PC-9 (cell line): ENCODE data around the gene PTPN13. TPM values are rescaled to one million over a fixed set of nuclear protein-coding genes. Genes with fewer than 3 reads are reported as not detected.

ENCODE experiments used
- BruUV-seq: library from RNA; stranded (reverse); fragments of 400-500 nt; replicated peaks from 2 replicates; lab custom pipeline; 2021; lab: Mats Ljungman, UMichigan
- CTCF ChIA-PET: fragments of 300-600 bp; sonication (Branson Sonifier 250); formaldehyde crosslinking; loops from one replicate; lab custom pipeline; 2022; ENCODE audit warnings: antibody characterized with exemption; lab: Charles Lee
- POLR2A ChIA-PET: fragments of 300-600 bp; sonication (Branson Sonifier 250); formaldehyde crosslinking; loops from one replicate; lab custom pipeline; 2022; ENCODE audit warnings: antibody characterized with exemption; ENCODE audit not compliant: unreplicated experiment; lab: Charles Lee
- DNase-seq, 2 experiments: peaks; one replicate each; pipeline versions ENCODE4 v3.0.0 to v3.0.0-alpha.2; 2015 to 2022; ENCODE audit warnings: mixed read lengths in 1 of 2
- H2AFZ ChIP-seq: fragments of 200-600 bp; sonication (generic); 2 replicates; pipeline ENCODE4 v1.8.1; 2017; ENCODE audit warnings: antibody characterized with exemption
- H3F3A ChIP-seq: fragments of 200-600 bp; sonication (generic); 2 replicates; pipeline ENCODE4 v1.8.1; 2017; ENCODE audit warnings: antibody characterized with exemption, mild to moderate bottlenecking, low read depth; ENCODE audit not compliant: insufficient read depth
- H3K27ac ChIP-seq: fragments of 200-600 bp; sonication (generic); 2 replicates; pipeline ENCODE4 v1.6.1; 2016; ENCODE audit warnings: mixed run types
- H3K27me3 ChIP-seq: fragments of 200-600 bp; sonication (generic); 2 replicates; pipeline ENCODE4 v1.6.1; 2016; ENCODE audit warnings: low read depth, mixed run types; ENCODE audit not compliant: insufficient read depth
- H3K36me3 ChIP-seq: fragments of 200-600 bp; sonication (generic); 2 replicates; pipeline ENCODE4 v1.6.1; 2016; ENCODE audit warnings: low read depth, mixed run types
- H3K4me1 ChIP-seq: fragments of 200-600 bp; sonication (generic); replicated peaks from 2 replicates; pipeline ENCODE4 v1.6.1; 2016; ENCODE audit warnings: mixed run types; ENCODE audit not compliant: insufficient read depth
- H3K4me2 ChIP-seq: fragments of 200-600 bp; sonication (generic); 2 replicates; pipeline ENCODE4 v1.6.1; 2017; ENCODE audit warnings: mixed run types
- H3K4me3 ChIP-seq: fragments of 200-600 bp; sonication (generic); 2 replicates; pipeline ENCODE4 v1.6.1; 2016; ENCODE audit warnings: mixed run types
- H3K79me2 ChIP-seq: fragments of 200-600 bp; sonication (generic); 2 replicates; pipeline ENCODE4 v1.6.1; 2017; ENCODE audit warnings: low read depth, mixed run types
- H3K9me2 ChIP-seq: fragments of 200-600 bp; sonication (generic); 2 replicates; pipeline ENCODE4 v1.8.1; 2017; ENCODE audit warnings: mild to moderate bottlenecking; ENCODE audit not compliant: insufficient read depth
- H3K9me3 ChIP-seq: fragments of 200-600 bp; sonication (generic); 2 replicates; pipeline ENCODE4 v1.8.1; 2016; ENCODE audit warnings: low read depth; ENCODE audit not compliant: insufficient read depth
- H4K20me1 ChIP-seq: fragments of 200-600 bp; sonication (generic); 2 replicates; pipeline ENCODE4 v1.8.1; 2017; ENCODE audit not compliant: insufficient read depth
- CTCF ChIP-seq: fragments of 200-600 bp; sonication (generic); conservative IDR thresholded peaks from 2 replicates; pipeline ENCODE4 v1.6.1; 2017; ENCODE audit warnings: mixed run types, antibody characterized with exemption, mild to moderate bottlenecking, moderate library complexity
- EZH2 ChIP-seq: fragments of 200-600 bp; sonication (generic); IDR thresholded peaks from 2 replicates; pipeline ENCODE4 v1.8.0; 2017; ENCODE audit warnings: antibody characterized with exemption, low read depth
- intact Hi-C: fragments of 100-400 bp; cut with micrococcal nuclease; formaldehyde crosslinking; loops from one replicate; pipeline ENCODE4 v1.10.0; 2022; ENCODE audit not compliant: unreplicated experiment
- total RNA-seq: library from RNA; stranded (reverse); gene quantifications from 2 replicates; pipeline ENCODE4 v1.2.3, GENCODE V29; 2021

The PTPN13 gene
- total RNA-seq, 1 experiment from 2014 or later = 6.9 TPM

GRCh38 chr4:86834901-86835300 lies 240.8 kb downstream of the PTPN13 start:
- Histone ChIP-seq H4K20me1 (no peaks in the 10 kb centered on the region), H3K79me2 (no peaks in the 10 kb centered on the region), H3K27ac (no peak overlapping the region), H3F3A (peaks cover 20% of the 10 kb centered on the region), H3K9me2 (no peaks in the 10 kb centered on the region), H3K36me3 (no peaks in the 10 kb centered on the region), H3K4me3 (no peak overlapping the region), H3K4me2 (no peak overlapping the region), H2AFZ (no peak overlapping the region), H3K27me3 (no peaks in the 10 kb centered on the region), H3K4me1 (peaks cover 28% of the 10 kb centered on the region), H3K9me3 (no peaks in the 10 kb centered on the region)
- intact Hi-C loops = no loop called here
- POLR2A ChIA-PET = interaction anchor here (0.6 kb wide), 1 partner anchor 1688 kb away, joined by 5 read pairs; no protein-coding TSS in a partner anchor
- CTCF ChIA-PET = no interaction called here
- TF ChIP-seq CTCF = no peak
- TF ChIP-seq EZH2 = no peak
- DNase-seq = no peak
- BruUV-seq = no TSS peak

GRCh38 chr4:86835677-86836076 lies 241.6 kb downstream of the PTPN13 start:
- H3F3A ChIP-seq = peaks cover 12% of the 10 kb centered on the region
- POLR2A ChIA-PET = no interaction called here
- H3K79me2 ChIP-seq = no peaks in the 10 kb centered on the region
- H3K9me3 ChIP-seq = no peaks in the 10 kb centered on the region
- TF ChIP-seq CTCF = no peak
- TF ChIP-seq EZH2 = no peak
- no TSS peak for BruUV-seq
- H3K4me2 ChIP-seq = no peak overlapping the region
- H4K20me1 ChIP-seq = no peaks in the 10 kb centered on the region
- no peak overlapping the region for H3K27ac ChIP-seq
- CTCF ChIA-PET = no interaction called here
- no peak for DNase-seq
- H3K4me1 ChIP-seq = peaks cover 20% of the 10 kb centered on the region
- H3K4me3 ChIP-seq = no peak overlapping the region
- intact Hi-C loops = no loop called here
- H3K27me3 ChIP-seq = no peaks in the 10 kb centered on the region
- H3K36me3 ChIP-seq = no peaks in the 10 kb centered on the region
- H2AFZ ChIP-seq = no peak overlapping the region
- H3K9me2 ChIP-seq = no peaks in the 10 kb centered on the region

DNA sequence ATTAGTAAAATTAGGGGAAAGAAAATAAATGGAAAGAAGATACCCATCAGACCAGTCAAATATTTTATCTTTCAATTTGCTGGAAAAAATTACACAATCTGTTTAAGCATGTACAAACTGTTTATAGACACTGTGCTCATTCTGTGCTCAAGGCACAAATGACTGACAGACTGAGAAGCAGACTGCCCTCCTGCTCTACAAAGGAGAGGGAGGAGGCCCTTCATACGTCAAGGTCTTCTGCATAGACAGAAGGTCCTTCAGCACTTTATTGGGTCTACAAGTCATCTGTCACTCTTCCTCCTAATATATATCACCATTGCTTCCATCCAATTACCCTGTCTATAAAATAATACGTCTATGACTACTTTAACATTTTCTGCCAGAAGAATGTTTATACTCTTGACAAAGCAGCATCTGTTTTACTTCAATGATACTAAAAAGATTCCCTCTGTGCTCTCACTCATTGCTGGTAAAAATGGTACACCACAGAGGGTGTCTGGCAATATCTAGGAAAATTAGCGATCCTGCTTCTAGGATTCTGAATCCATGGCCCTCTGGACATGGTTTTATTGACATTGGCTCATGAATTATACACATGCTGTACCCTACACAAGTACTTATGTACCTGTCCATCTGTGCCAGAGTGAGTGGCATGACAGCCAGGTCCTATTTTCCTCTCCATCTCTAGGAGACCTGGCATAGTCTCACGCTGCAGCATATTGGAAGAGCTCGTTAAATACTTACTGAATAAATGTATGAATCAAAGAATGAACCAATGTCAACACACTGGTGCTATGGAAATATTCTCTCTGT lies 243.8 kb downstream of the PTPN13 start:
- ChIA-PET CTCF (no interaction called here), POLR2A (no interaction called here)
- Histone ChIP-seq H2AFZ (no peak overlapping the region), H3K36me3 (no peaks in the 10 kb centered on the region), H3K4me2 (no peak overlapping the region), H3K9me3 (no peaks in the 10 kb centered on the region), H3K27ac (no peak overlapping the region), H3K27me3 (no peaks in the 10 kb centered on the region), H4K20me1 (no peaks in the 10 kb centered on the region), H3K79me2 (no peaks in the 10 kb centered on the region), H3K4me1 (no peaks in the 10 kb centered on the region), H3F3A (no peaks in the 10 kb centered on the region), H3K9me2 (no peaks in the 10 kb centered on the region), H3K4me3 (no peak overlapping the region)
- intact Hi-C loops = no loop called here
- no peak for TF ChIP-seq CTCF
- no peak for TF ChIP-seq EZH2
- DNase-seq = no peak
- BruUV-seq = no TSS peak
